ENCODE measurements around the gene CHRD.

The CHRD gene

DNA sequence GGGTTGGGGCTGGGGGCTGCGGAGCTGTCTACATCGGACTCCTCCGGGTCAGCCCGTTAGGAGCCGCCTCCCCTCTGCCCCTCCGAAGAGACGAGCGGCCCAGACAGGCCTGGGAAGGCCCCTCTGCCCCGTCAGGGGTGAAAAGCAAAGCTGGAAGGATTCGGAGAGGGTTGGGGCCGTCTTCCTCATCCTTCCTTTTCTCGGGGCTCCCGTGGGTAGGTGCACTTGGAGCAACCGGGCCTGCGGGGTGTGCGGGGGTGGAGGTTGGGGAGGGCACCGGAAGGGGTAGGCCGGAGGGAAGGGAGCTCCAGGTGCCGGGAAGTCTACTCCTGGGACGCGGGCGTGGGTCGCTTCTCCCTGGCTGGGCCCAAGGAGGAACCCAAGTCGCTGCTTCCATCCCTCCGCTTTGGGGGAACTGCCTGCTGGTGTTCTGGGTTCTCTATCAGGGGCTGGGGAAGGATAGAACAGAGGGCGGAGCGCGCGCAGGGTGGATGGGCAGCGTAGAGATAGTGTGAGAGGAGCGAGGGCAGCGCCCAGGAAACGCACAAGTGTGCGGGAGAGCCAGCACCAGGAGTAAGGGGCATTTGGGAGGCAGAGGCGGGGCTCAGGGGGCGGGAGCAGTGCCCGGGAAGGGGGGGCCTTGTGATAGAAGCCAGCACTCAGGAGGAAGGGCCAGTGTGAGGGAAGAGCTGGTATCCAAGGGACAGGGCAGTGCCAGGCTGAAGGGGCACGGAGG lies 17.8 kb upstream of the CHRD start:
- DNase-seq, result peak in 2 of 5 donors; percentile 28 to 46

DNA sequence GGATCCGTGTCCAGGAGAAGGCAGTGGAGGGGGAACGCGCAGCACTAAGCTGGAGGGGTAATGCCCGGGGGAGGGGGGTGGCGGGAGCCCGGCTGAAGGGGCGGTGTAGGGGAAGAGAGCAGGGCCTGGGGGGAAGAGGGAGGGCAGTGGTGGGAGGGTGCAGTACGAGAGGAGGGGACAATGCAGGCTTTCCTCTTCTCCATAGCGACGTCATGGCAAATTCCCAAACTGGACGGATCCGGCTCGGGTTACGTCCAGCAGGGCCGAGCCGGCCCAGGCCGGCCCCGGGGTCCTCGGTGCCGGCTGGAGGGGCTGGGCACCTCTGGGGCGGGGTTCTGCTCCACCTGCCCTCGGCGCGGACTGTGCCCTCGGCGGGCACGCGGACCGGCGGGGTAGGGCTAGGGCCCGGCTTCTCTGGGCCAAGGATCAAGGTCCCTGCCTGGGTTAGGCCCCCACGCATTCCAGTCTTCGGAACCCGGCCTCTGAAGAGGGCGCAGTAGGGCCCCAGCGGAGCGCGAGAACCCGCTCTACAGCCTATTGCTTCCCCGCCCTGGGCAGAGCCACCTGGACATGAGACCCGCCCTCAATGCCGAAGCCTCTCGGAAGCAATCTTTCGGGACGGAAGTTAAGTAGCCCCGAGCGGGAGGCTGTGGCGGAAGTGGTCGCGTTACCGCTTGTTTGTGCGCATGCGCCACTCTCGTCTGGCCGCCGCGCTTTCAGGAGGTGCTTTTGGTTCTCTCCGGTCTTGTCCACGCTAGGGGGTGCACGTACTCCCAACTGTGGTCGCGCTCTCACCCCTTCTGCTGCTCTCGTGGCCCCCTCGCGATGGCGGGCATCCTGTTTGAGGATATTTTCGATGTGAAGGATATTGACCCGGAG lies 16.9 kb upstream of the CHRD start:
- DNase-seq, result peak; percentile 86 to 98 (median 90)

GRCh38 chr3:184366619-184367289 lies 13.1 kb upstream of the CHRD start:
- DNase-seq, result no peak

DNA sequence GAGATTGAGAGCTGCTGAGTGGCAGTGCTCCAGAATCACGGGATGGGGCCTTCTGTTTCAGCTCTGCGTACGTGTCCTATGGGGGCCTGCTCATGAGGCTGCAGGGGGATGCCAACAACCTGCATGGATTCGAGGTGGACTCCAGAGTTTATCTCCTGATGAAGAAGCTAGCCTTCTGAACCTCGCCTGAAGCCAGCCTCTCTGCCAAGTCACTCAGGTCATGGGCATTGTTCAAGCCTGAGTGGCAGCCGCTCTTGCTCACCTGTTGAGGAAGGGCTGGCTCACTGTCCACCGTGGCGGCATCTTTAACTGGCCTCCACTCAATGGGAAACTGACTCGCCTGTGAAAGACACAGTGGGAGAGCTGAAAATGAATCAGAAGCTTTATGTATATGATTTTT lies 11.7 kb upstream of the CHRD start:
- DNase-seq, result no peak

DNA sequence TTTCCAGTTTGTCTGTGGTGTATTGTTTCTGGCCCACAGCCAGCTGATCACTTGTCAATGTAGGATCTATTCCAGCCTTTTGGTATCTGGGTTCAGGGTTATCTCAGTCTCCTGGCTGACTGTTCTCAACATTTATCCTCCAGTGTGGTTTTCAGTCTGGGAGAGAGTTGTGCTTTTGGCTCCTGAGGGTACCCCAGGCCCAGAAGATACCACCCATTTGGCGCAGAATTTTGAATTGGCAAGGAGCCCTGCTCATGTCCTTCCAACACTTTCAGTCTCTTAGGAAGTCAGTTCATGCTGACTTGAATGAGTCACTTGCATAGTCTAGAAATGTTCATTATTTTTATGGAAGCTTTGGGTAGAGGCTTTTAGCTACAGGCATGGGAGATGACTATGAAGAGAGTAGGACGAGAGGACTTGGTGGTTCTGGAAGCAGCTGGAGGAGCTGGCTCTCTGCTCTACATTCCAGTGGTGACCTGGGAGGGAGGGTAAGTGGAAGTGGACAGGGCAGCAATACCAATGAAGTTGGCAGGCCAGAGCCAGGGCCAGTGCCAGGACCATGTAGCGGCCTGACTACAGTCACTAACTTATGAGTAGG lies 11.2 kb upstream of the CHRD start:
- no peak for DNase-seq

DNA sequence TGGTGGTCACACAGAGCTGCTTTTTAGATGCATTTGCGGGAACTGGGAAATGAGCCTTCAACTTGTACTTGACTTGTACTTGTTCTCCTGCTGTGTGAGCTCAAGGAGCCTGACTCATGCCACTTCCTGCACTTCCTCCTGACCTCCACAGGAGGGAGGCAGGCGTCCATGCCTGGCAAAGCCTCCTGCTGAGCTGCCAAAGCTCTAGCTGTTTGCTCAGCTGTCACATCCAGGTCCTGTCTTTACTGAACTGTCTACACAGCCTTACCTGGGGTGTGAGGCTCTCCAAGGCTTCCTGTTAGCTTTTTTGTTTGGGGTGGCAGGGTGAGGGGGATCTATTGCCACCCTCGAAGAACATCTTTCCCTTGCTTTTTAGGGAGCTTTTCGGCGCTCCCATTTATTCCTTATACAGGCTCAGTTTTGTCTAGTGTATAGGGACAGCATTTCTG lies 8.3 kb upstream of the CHRD start:
- DNase-seq, result peak in 3 of 5 donors; percentile 46 to 73 (median 50)

DNA sequence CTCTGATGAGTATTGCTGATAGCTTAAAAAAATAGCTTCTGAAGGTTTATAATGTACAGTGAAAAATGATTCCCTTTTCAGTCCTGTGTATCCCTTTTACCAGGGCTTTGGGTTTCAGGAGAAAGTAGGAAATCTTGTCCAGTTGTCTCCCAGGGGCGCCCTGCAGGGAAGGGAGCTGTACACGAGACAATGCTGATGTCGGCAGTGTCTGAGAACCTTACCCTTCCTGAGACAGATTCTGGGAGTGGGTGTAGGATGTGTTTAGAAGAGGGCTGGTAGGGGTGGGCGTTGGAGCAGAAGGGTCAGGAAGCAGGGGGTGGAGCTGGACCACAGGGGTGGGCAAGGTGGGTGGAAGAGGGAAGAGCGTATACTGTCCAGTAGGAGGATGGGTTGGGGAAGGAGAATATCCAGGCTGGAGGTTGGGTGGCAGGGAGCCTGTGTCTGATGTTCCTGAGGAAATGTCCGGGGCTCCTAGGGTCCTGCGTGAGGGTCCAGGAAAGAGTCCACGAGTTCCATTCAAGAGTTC lies 7.5 kb upstream of the CHRD start:
- no peak for DNase-seq

GRCh38 chr3:184372911-184373310 lies 6.9 kb upstream of the CHRD start:
- DNase-seq, result no peak

DNA sequence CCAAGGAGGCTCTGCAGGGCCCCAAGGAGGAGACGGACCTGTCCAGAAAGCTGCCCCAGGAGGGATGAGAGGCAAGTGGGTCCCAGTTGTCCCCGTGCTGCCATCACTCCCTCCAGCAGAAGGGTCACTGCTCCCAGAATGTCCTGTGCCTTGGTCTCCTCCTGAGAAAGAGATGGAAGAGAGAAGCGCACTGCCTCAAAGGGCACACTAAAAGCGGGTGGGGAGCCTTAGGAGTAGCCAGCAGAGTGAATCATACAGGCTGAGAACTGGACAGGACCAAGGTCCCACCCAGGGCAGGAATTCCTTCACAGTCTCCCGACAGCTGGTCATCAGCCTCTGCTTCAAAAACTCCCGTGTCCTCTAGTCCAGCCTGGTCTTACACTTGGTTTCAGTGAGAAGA lies 6.4 kb upstream of the CHRD start:
- DNase-seq, result no peak

- DNase-seq, result no peak
Measured at GRCh38 chr3:184375747-184376461, 4.0 kb upstream of the CHRD start.

DNA sequence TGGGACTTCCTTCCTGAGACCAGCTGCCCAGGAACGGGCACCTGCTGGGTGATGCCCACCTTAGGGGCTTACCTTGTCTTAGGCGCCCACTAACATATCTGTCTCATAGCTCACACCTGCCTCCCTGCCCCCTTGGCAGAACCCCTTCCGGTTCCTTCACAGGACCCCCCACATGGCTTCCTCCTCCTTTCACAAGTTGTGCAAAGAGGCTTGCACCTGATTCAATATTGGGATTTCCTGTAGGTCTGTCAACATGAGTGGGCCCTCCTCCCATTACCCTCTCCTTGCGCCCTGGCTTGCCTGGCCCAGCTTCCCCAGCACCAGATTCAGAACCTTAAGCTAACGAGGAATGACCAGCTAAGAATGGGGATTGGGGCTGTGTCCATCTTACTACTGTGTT lies 2.5 kb upstream of the CHRD start:
- DNase-seq, result no peak

DNA sequence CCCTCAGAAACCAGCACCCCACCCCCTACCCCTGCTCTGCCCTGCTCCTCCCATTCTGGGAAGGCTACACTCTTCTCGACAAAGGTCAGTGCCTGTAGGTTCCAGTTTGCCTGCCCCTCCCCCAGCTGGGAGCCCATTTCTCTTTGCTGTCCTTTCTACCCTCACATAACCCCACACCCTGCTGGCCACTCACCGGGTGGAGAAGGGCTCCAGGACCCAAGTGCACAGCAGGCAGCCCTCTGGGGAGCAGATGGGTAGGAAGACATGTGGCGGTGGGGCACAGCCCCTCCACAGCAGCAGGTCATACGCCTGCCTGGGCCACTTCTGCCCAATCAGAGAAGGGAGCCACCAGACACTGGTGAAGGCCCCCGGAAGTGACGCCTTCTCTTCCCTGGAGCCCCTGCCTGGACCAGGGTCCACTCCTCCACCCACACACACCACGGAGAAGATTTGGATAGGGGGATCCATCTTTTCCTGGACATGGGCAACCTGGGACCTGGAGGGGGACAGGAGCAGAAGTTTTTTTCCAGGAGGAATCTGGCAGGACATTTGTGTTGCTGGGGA lies 1.9 kb upstream of the CHRD start, which contains the start of gene THPO:
Gene THPO, minus strand, starts transcription at position 326 of the 564 bp plus-strand sequence. CDS start 1,948 bp downstream, outside the sequence.
- no peak for DNase-seq

- no peak for DNase-seq
Measured at GRCh38 chr3:184378651-184379357, 1.1 kb upstream of the CHRD start.

GRCh38 chr3:184380185-184380626 lies 352 bp downstream of the CHRD start:
- no peak for DNase-seq

- DNase-seq, result no peak
Measured at GRCh38 chr3:184380627-184381260, 890 bp downstream of the CHRD start.

GRCh38 chr3:184381261-184382224 lies 1.7 kb downstream of the CHRD start:
- no peak for DNase-seq

DNA sequence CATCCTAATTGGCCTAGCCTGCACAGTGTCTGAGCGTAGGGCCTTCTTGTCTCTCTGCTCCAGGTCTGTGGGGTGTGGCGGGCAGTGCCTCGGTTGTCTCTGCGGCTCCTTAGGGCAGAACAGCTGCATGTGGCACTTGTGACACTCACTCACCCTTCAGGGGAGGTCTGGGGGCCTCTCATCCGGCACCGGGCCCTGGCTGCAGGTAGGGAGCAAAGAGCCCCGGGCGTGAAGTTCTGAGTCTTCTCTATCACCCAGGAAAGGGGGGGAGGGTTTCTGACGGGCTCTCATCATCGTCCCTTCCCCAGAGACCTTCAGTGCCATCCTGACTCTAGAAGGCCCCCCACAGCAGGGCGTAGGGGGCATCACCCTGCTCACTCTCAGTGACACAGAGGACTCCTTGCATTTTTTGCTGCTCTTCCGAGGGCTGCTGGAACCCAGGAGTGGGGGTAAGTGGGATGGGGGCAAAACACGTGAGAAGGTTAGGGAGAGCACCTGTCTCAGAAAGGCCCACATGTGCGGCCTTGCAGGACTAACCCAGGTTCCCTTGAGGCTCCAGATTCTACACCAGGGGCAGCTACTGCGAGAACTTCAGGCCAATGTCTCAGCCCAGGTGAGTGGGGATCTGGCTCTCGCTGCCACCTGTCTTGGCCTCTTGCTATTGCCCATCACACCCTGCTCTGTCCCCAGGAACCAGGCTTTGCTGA lies 2.6 kb downstream of the CHRD start:
- DNase-seq, result no peak

GRCh38 chr3:184383033-184383740 lies 3.3 kb downstream of the CHRD start:
- no peak for DNase-seq
